H1 (cell line): Measurements from ENCODE around the gene IFNA1. TPM values are rescaled to one million over a fixed set of nuclear protein-coding genes. Genes with fewer than 3 reads are reported as not detected.

ENCODE experiments used
- CTCF ChIA-PET: fragments of 300-600 bp; sonication (Branson Sonifier 250); formaldehyde crosslinking; loops from one replicate; lab custom pipeline; 2021; ENCODE audit not compliant: partially characterized antibody; lab: Charles Lee
- POLR2A ChIA-PET: fragments of 300-600 bp; sonication (Branson Sonifier 250); formaldehyde crosslinking; loops from one replicate; lab custom pipeline; 2021; ENCODE audit warnings: inconsistent platforms; ENCODE audit not compliant: partially characterized antibody; lab: Charles Lee
- DNase-seq, 2 experiments: peaks; one replicate each; pipeline versions ENCODE4 v3.0.0 to v3.0.0-alpha.2; 2010 to 2022; ENCODE audit warnings: low spot score in 2 of 2, low read depth in 1 of 2, mixed read lengths in 1 of 2
- FAIRE-seq: peaks from 2 replicates; lab custom pipeline; 2011; peaks lifted over from hg19 to GRCh38; lab: Jason Lieb, UNC
- H2AFZ ChIP-seq: 2 replicates; pipeline ENCODE4 v1.8.1; 2012; ENCODE audit warnings: low read length, inconsistent platforms
- H2AK5ac ChIP-seq: 2 replicates; pipeline ENCODE4 v1.6.1; 2013; ENCODE audit warnings: low read depth, low read length
- H2BK120ac ChIP-seq: replicated peaks from 2 replicates; pipeline ENCODE3; 2013; ENCODE audit warnings: low read depth, low read length, inconsistent platforms
- H2BK12ac ChIP-seq: 2 replicates; pipeline ENCODE4 v1.6.1; 2013; ENCODE audit warnings: low read depth, low read length
- H2BK15ac ChIP-seq: 2 replicates; pipeline ENCODE4 v1.6.1; 2013; ENCODE audit warnings: low read length
- H2BK20ac ChIP-seq: 2 replicates; pipeline ENCODE4 v1.6.1; 2013; ENCODE audit warnings: low read length
- H2BK5ac ChIP-seq: 2 replicates; pipeline ENCODE4 v1.6.1; 2013; ENCODE audit warnings: low read depth, low read length
- H3K14ac ChIP-seq: 2 replicates; pipeline ENCODE4 v1.6.1; 2013; ENCODE audit warnings: inconsistent platforms; ENCODE audit not compliant: insufficient read length
- H3K18ac ChIP-seq: 2 replicates; pipeline ENCODE4 v1.6.1; 2013; ENCODE audit warnings: low read length; ENCODE audit errors: extremely low read depth
- H3K23ac ChIP-seq: 2 replicates; pipeline ENCODE4 v1.6.1; 2013; ENCODE audit warnings: inconsistent platforms; ENCODE audit not compliant: insufficient read length
- H3K23me2 ChIP-seq: 2 replicates; pipeline ENCODE4 v1.6.1; 2013; ENCODE audit warnings: low read depth, low read length
- H3K27ac ChIP-seq: 2 replicates; pipeline ENCODE4 v1.6.1; 2011; ENCODE audit warnings: low read depth, low read length, inconsistent platforms
- H3K27me3 ChIP-seq, 4 experiments: replicated peaks in 1 of 4; 1 replicate in 1 of 4; 2 replicates in 3 of 4; pipeline versions ENCODE4 v1.6.1 to v1.8.1; 2011 to 2013; ENCODE audit warnings: low read length in 3 of 4, mild to moderate bottlenecking in 3 of 4, inconsistent platforms in 2 of 4, mixed read lengths in 2 of 4, moderate library complexity in 1 of 4; ENCODE audit not compliant: control insufficient read depth in 3 of 4, insufficient read depth in 3 of 4; ENCODE audit errors: extremely low read depth in 1 of 4
- H3K36me3 ChIP-seq, 4 experiments: 2 replicates each; pipeline versions ENCODE4 v1.6.1 to v1.8.1; 2011 to 2013; ENCODE audit warnings: mild to moderate bottlenecking in 4 of 4, low read length in 3 of 4, moderate library complexity in 2 of 4, control low read depth in 1 of 4, inconsistent platforms in 1 of 4; ENCODE audit not compliant: insufficient read depth in 4 of 4, control insufficient read depth in 2 of 4
- H3K4ac ChIP-seq: replicated peaks from 2 replicates; pipeline ENCODE3; 2013; ENCODE audit warnings: low read length, low read depth, mixed read lengths, inconsistent platforms; ENCODE audit not compliant: insufficient read length
- H3K4me1 ChIP-seq, 4 experiments: replicated peaks in 1 of 4; 1 replicate in 1 of 4; 2 replicates in 3 of 4; pipeline versions ENCODE4 v1.6.1 to v1.8.1; 2011 to 2013; ENCODE audit warnings: low read length in 3 of 4, inconsistent platforms in 2 of 4, mixed read lengths in 1 of 4; ENCODE audit not compliant: insufficient read depth in 4 of 4, control insufficient read depth in 3 of 4
- H3K4me2 ChIP-seq, 2 experiments: 2 replicates each; pipeline versions ENCODE4 v1.6.1 to v1.8.1; 2011 to 2013; ENCODE audit warnings: low read depth in 2 of 2, low read length in 2 of 2, control low read depth in 1 of 2, inconsistent platforms in 1 of 2, mild to moderate bottlenecking in 1 of 2; ENCODE audit not compliant: insufficient read depth in 1 of 2
- H3K4me3 ChIP-seq, 4 experiments: fragments of 200-600, 300-600 bp in 1 of 4; sonication (generic), shearing (Covaris generic), sonication (Bioruptor Twin) in 1 of 4; 2 replicates each; pipeline versions ENCODE4 v1.5.1 to v1.8.1; 2011 to 2016; ENCODE audit warnings: low read length in 4 of 4, low read depth in 3 of 4, control low read depth in 2 of 4, inconsistent platforms in 2 of 4, mild to moderate bottlenecking in 2 of 4, mixed read lengths in 1 of 4, moderate library complexity in 1 of 4; ENCODE audit not compliant: insufficient read depth in 2 of 4; ENCODE audit errors: extremely low read depth in 1 of 4
- H3K56ac ChIP-seq: replicated peaks from 2 replicates; pipeline ENCODE3; 2013; ENCODE audit warnings: low read depth, mild to moderate bottlenecking, mixed read lengths, low read length, inconsistent platforms; ENCODE audit not compliant: insufficient read length
- H3K79me1 ChIP-seq: 2 replicates; pipeline ENCODE4 v1.6.1; 2013; ENCODE audit warnings: low read depth, low read length, control low read depth
- H3K79me2 ChIP-seq, 2 experiments: 2 replicates each; pipeline versions ENCODE4 v1.6.1 to v1.8.1; 2012 to 2013; ENCODE audit warnings: low read length in 2 of 2, mild to moderate bottlenecking in 2 of 2, inconsistent platforms in 1 of 2; ENCODE audit not compliant: insufficient read depth in 2 of 2, control insufficient read depth in 1 of 2
- H3K9ac ChIP-seq, 4 experiments: replicated peaks in 1 of 4; 1 replicate in 1 of 4; 2 replicates in 3 of 4; pipeline versions ENCODE4 v1.6.1 to v1.8.1; 2011 to 2013; ENCODE audit warnings: low read depth in 3 of 4, low read length in 3 of 4, control low read depth in 2 of 4, mild to moderate bottlenecking in 2 of 4, moderate library complexity in 2 of 4, inconsistent platforms in 1 of 4; ENCODE audit errors: extremely low read depth in 1 of 4
- H3K9me3 ChIP-seq, 2 experiments: 2 replicates each; pipeline versions ENCODE4 v1.6.1 to v1.8.1; 2012 to 2013; ENCODE audit warnings: mild to moderate bottlenecking in 2 of 2, moderate library complexity in 2 of 2, control low read depth in 1 of 2, inconsistent platforms in 1 of 2, low read depth in 1 of 2, low read length in 1 of 2, mixed read lengths in 1 of 2; ENCODE audit not compliant: insufficient read depth in 2 of 2
- H4K20me1 ChIP-seq, 2 experiments: replicated peaks in 1 of 2; 2 replicates each; pipeline versions ENCODE3 to v1.8.1; 2011 to 2013; ENCODE audit warnings: inconsistent platforms in 2 of 2, low read length in 2 of 2, mild to moderate bottlenecking in 1 of 2; ENCODE audit not compliant: insufficient read depth in 2 of 2, control insufficient read depth in 1 of 2
- H4K5ac ChIP-seq: 2 replicates; pipeline ENCODE4 v1.6.1; 2013; ENCODE audit warnings: low read length, low read depth, mixed read lengths, inconsistent platforms; ENCODE audit not compliant: insufficient read length
- H4K8ac ChIP-seq: 2 replicates; pipeline ENCODE4 v1.8.0; 2013; ENCODE audit warnings: mild to moderate bottlenecking, moderate library complexity, low read length, inconsistent platforms; ENCODE audit not compliant: insufficient read depth; ENCODE audit errors: extremely low read depth
- H4K91ac ChIP-seq: replicated peaks from 2 replicates; pipeline ENCODE3; 2013; ENCODE audit warnings: low read length, mixed read lengths, inconsistent platforms; ENCODE audit not compliant: insufficient read length
- CHD2 ChIP-seq: IDR thresholded peaks from 2 replicates; pipeline ENCODE4 v1.6.1; 2012; ENCODE audit warnings: low read length, improper control_type of control experiment
- E2F6 ChIP-seq: IDR thresholded peaks from 2 replicates; pipeline ENCODE4 v1.6.1; 2012; ENCODE audit warnings: inconsistent platforms
- GABPA ChIP-seq: IDR thresholded peaks from 2 replicates; pipeline ENCODE4 v1.6.1; 2011; ENCODE audit warnings: mild to moderate bottlenecking, low read length, moderate library complexity, borderline replicate concordance; ENCODE audit not compliant: insufficient read depth
- HDAC2 ChIP-seq, 2 experiments: fragments of 300-600 bp in 1 of 2; sonication (generic) in 1 of 2; IDR thresholded peaks; 2 replicates each; pipeline ENCODE4 v1.6.1; 2011 to 2012; ENCODE audit warnings: low read depth in 2 of 2, low read length in 2 of 2, mild to moderate bottlenecking in 2 of 2, moderate library complexity in 2 of 2, borderline replicate concordance in 1 of 2, inconsistent platforms in 1 of 2
- HDAC6 ChIP-seq: IDR thresholded peaks from one replicate; pipeline ENCODE4 v1.7.1; 2012; ENCODE audit warnings: low read depth, mild to moderate bottlenecking, inconsistent platforms, low read length, moderate library complexity
- NRF1 ChIP-seq: IDR thresholded peaks from 2 replicates; pipeline ENCODE4 v1.6.1; 2011; ENCODE audit warnings: mild to moderate bottlenecking, low read depth, low read length, improper control_type of control experiment
- PHF8 ChIP-seq: fragments of 200-600 bp; sonication (generic); conservative IDR thresholded peaks from 2 replicates; pipeline ENCODE4 v1.7.1; 2012; ENCODE audit warnings: low read depth, mild to moderate bottlenecking, inconsistent platforms, low read length, moderate library complexity
- RXRA ChIP-seq: IDR thresholded peaks from 2 replicates; pipeline ENCODE4 v1.6.1; 2011; ENCODE audit warnings: low read depth, mild to moderate bottlenecking, low read length, moderate library complexity; ENCODE audit not compliant: insufficient read depth
- SAP30 ChIP-seq: fragments of 300-600 bp; sonication (generic); IDR thresholded peaks from 2 replicates; pipeline ENCODE4 v1.7.1; 2012; ENCODE audit warnings: low read length, moderate library complexity, mild to moderate bottlenecking, inconsistent platforms; ENCODE audit not compliant: insufficient read depth, insufficient replicate concordance
- SIRT6 ChIP-seq: IDR thresholded peaks from one replicate; pipeline ENCODE4 v1.7.1; 2012; ENCODE audit warnings: low read length, inconsistent platforms
- SP4 ChIP-seq: IDR thresholded peaks from 2 replicates; pipeline ENCODE4 v1.6.1; 2012; ENCODE audit warnings: low read length, inconsistent platforms
- WGBS, 2 experiments: shearing (Covaris generic) in 1 of 2; methylation state at CpG; one replicate each; pipeline versions ENCODE4 v1.1.6 to v1.1.7; 2013 to 2015; ENCODE audit warnings: low lambda C conversion rate in 2 of 2, mixed read lengths in 2 of 2, inconsistent platforms in 1 of 2, low coverage in 1 of 2, missing lambda C conversion rate in 1 of 2; ENCODE audit not compliant: insufficient replicate concordance in 2 of 2, insufficient coverage in 1 of 2, insufficient read length in 1 of 2; ENCODE audit errors: extremely low coverage in 1 of 2, missing lambda C conversion rate in 1 of 2; 5-methylcytosine and 5-hydroxymethylcytosine counted together
- polyA plus RNA-seq, 7 experiments: library from polyadenylated mRNA; depleted of rRNA in 3 of 7; stranded (reverse) in 5 of 7; unstranded in 2 of 7; fragments of >200 nt in 5 of 7; fragments of 200-250 nt in 2 of 7; gene quantifications; 1 replicate in 5 of 7; 2 replicates in 1 of 7; 4 replicates in 1 of 7; pipeline versions ENCODE4 v1.2.1 to v1.2.3, GENCODE V29; 2011 to 2013; ENCODE audit warnings: missing spikeins in 2 of 7, mixed read lengths in 2 of 7
- total RNA-seq: library from RNA; stranded (reverse); fragmentation: NEBNext Ultra II Directional; extraction: Animal tissue kit (Norgen Biotek cat#: 25700); gene quantifications from 2 replicates; pipeline ENCODE4 v1.2.1, GENCODE V29; 2021

IFNA1 gene
- total and polyA plus RNA-seq, 2 of the 8 experiments (the other 6 are each of a cell fraction or from before 2014, with no cell fraction given): not detected

- no peak overlapping the region for H4K91ac ChIP-seq
- no peak overlapping the region for H2BK5ac ChIP-seq
- POLR2A ChIA-PET: no interaction called here
- no peak overlapping the region for H3K4me2 ChIP-seq
- no peak overlapping the region for H3K14ac ChIP-seq
- H3K9me3 ChIP-seq: no peaks in the 10 kb centered on the region
- H3K79me1 ChIP-seq: no peaks in the 10 kb centered on the region
- H3K4me3 ChIP-seq: no peak overlapping the region
- peaks cover 0 to 25% (median 17%) of the 10 kb centered on the region in 4 experiments; a peak in 5 of 7 replicates for H3K27me3 ChIP-seq
- no peak overlapping the region for H3K27ac ChIP-seq
- no peak for TF ChIP-seq GABPA
- TF ChIP-seq HDAC2 (IDR thresholded peaks at IDR 0.05; ENCODE audit: borderline replicate concordance in 1 of 2, low read depth in 2 of 2, low read length in 2 of 2): no peak
- no peak for TF ChIP-seq NRF1
- TF ChIP-seq CHD2: no peak
- no peak for TF ChIP-seq HDAC6
- TF ChIP-seq SAP30: no peak
- TF ChIP-seq SP4: no peak
- no peak for TF ChIP-seq E2F6
- no peak for TF ChIP-seq SIRT6
- no peak for TF ChIP-seq RXRA
- TF ChIP-seq PHF8: no peak
- no peak for DNase-seq
- H2AK5ac ChIP-seq: no peak overlapping the region
- no peak overlapping the region for H4K5ac ChIP-seq
- H3K23ac ChIP-seq: no peak overlapping the region
- no peak overlapping the region for H2AFZ ChIP-seq
- H3K4ac ChIP-seq: no peak overlapping the region
- H2BK20ac ChIP-seq: no peak overlapping the region
- H3K18ac ChIP-seq: no peak overlapping the region
- H3K4me1 ChIP-seq: no peaks in the 10 kb centered on the region
- H3K23me2 ChIP-seq: no peaks in the 10 kb centered on the region; the same call in 1 of the 2 replicates
- H4K20me1 ChIP-seq: no peaks in the 10 kb centered on the region
- H4K8ac ChIP-seq: no peak overlapping the region
- WGBS, 2 experiments: 82% methylated on average over 3 of the region's 3 CpGs; no CpG with 5 or more reads in 1 of the 2 experiments
- no peak overlapping the region for H3K56ac ChIP-seq
- H3K36me3 ChIP-seq: no peaks in the 10 kb centered on the region
- FAIRE-seq: no peak
- CTCF ChIA-PET: interaction anchor here (1.6 to 4.1 kb wide), 3 partner anchors 8 to 82 kb away, joined by 7 to 19 read pairs (median 13); no protein-coding TSS in a partner anchor
- H2BK15ac ChIP-seq: no peak overlapping the region
- no peak overlapping the region for H2BK120ac ChIP-seq
- H3K79me2 ChIP-seq: no peaks in the 10 kb centered on the region
- H2BK12ac ChIP-seq: no peak overlapping the region
- no peak overlapping the region for H3K9ac ChIP-seq
Measured at GRCh38 chr9:21399956-21400355, 40.3 kb upstream of the IFNA1 start.
